Measurements from ENCODE around the gene SEC23B. TPM values are rescaled to one million over a fixed set of nuclear protein-coding genes. Genes with fewer than 3 reads are reported as not detected.

SEC23B gene
- total and polyA plus RNA-seq, 2 of the 13 experiments (the other 11 are each of a cell fraction or from before 2014, with no cell fraction given): 114 to 120 TPM

DNA sequence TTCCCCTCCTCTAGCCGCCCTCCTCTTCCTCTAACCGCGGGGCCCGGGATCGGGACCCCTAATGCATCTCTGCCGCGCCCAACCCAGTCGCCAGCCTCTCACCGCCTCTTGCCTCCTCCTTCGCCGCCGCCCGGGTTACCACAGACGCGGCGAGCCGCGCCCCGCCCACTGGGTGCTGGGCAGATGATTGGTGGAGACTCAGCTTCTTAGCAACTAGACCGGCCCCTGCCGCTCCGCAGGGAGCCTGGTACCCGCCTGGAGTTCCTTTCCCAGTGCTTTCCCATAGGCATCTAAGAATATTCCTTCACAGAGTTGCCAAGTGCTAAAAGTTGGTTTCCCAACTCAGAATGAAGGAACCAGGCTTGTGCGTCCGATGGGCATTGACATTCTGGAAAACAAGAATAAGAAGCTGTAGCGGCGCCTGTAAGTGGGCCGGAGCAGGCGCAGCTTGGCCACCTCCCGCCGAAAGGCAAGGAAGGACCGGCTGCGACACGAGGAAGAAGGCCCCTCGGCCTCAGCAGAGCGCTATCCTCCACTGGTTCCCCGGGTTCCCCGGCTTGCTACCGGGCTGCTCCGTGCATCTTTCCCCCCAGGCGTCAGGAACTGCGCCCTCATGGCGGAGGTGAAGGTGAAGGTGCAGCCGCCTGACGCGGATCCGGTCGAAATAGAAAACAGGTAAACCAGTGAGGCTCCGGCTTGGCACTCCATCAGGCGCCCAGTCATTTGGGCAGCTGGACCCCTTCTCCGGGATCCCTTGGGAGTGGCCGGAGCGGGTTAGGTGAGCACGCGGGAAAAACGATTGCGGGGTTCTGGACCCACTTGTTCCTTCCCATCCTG lies 40.6 kb upstream of the SEC23B start, which contains the start of the genes DZANK1 and POLR3F (continued):
- no peak for TF ChIP-seq MBNL3 (CRISPR knock-in tag; conservative IDR thresholded peaks at IDR 0.05)
- TF ChIP-seq ZNF558 (CRISPR knock-in tag; IDR thresholded peaks at IDR 0.05; ENCODE audit: borderline replicate concordance): no peak
- TF ChIP-seq, protein P1, sequence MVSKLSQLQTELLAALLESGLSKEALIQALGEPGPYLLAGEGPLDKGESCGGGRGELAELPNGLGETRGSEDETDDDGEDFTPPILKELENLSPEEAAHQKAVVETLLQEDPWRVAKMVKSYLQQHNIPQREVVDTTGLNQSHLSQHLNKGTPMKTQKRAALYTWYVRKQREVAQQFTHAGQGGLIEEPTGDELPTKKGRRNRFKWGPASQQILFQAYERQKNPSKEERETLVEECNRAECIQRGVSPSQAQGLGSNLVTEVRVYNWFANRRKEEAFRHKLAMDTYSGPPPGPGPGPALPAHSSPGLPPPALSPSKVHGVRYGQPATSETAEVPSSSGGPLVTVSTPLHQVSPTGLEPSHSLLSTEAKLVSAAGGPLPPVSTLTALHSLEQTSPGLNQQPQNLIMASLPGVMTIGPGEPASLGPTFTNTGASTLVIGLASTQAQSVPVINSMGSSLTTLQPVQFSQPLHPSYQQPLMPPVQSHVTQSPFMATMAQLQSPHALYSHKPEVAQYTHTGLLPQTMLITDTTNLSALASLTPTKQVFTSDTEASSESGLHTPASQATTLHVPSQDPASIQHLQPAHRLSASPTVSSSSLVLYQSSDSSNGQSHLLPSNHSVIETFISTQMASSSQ (IDR thresholded peaks at IDR 0.05; ENCODE audit: low read depth): peak; percentile 27; the same call in 1 of the 2 replicates
- TF ChIP-seq, protein P1 (CRISPR knock-in tag; IDR thresholded peaks at IDR 0.05; ENCODE audit: borderline replicate concordance): peak; percentile 41; the same call in 1 of the 2 replicates
- peak in 1 of 2 experiments; percentile 94; a peak in 2 of 4 replicates for TF ChIP-seq KLF16 (CRISPR knock-in tag; IDR thresholded peaks at IDR 0.05)
- no peak; the same call in 1 of the 2 replicates for TF ChIP-seq EHMT2 (IDR thresholded peaks at IDR 0.05; ENCODE audit: borderline replicate concordance, low read depth, low read length)
- no peak for TF ChIP-seq MAFG (CRISPR knock-in tag; IDR thresholded peaks at IDR 0.05)
- no peak for TF ChIP-seq ZNF850 (CRISPR knock-in tag; conservative IDR thresholded peaks at IDR 0.05)
- TF ChIP-seq, protein P2, sequence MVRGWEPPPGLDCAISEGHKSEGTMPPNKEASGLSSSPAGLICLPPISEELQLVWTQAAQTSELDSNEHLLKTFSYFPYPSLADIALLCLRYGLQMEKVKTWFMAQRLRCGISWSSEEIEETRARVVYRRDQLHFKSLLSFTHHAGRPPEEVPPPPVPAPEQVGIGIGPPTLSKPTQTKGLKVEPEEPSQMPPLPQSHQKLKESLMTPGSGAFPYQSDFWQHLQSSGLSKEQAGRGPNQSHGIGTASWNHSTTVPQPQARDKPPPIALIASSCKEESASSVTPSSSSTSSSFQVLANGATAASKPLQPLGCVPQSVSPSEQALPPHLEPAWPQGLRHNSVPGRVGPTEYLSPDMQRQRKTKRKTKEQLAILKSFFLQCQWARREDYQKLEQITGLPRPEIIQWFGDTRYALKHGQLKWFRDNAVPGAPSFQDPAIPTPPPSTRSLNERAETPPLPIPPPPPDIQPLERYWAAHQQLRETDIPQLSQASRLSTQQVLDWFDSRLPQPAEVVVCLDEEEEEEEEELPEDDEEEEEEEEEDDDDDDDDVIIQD (CRISPR knock-in tag; IDR thresholded peaks at IDR 0.05; ENCODE audit: low read depth): no peak
- TF ChIP-seq TRIM24 (CRISPR knock-in tag; IDR thresholded peaks at IDR 0.05): no peak
- TF ChIP-seq, protein P3, sequence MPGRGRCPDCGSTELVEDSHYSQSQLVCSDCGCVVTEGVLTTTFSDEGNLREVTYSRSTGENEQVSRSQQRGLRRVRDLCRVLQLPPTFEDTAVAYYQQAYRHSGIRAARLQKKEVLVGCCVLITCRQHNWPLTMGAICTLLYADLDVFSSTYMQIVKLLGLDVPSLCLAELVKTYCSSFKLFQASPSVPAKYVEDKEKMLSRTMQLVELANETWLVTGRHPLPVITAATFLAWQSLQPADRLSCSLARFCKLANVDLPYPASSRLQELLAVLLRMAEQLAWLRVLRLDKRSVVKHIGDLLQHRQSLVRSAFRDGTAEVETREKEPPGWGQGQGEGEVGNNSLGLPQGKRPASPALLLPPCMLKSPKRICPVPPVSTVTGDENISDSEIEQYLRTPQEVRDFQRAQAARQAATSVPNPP (CRISPR knock-in tag; IDR thresholded peaks at IDR 0.05): no peak
- TF ChIP-seq, protein P4, sequence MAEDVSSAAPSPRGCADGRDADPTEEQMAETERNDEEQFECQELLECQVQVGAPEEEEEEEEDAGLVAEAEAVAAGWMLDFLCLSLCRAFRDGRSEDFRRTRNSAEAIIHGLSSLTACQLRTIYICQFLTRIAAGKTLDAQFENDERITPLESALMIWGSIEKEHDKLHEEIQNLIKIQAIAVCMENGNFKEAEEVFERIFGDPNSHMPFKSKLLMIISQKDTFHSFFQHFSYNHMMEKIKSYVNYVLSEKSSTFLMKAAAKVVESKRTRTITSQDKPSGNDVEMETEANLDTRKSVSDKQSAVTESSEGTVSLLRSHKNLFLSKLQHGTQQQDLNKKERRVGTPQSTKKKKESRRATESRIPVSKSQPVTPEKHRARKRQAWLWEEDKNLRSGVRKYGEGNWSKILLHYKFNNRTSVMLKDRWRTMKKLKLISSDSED (CRISPR knock-in tag; IDR thresholded peaks at IDR 0.05): no peak
- TF ChIP-seq EED (CRISPR knock-in tag; IDR thresholded peaks at IDR 0.05): peak; percentile 35; the same call in 1 of the 2 replicates
- TF ChIP-seq ZNF251 (CRISPR knock-in tag; IDR thresholded peaks at IDR 0.05): no peak
- TF ChIP-seq, protein P5, sequence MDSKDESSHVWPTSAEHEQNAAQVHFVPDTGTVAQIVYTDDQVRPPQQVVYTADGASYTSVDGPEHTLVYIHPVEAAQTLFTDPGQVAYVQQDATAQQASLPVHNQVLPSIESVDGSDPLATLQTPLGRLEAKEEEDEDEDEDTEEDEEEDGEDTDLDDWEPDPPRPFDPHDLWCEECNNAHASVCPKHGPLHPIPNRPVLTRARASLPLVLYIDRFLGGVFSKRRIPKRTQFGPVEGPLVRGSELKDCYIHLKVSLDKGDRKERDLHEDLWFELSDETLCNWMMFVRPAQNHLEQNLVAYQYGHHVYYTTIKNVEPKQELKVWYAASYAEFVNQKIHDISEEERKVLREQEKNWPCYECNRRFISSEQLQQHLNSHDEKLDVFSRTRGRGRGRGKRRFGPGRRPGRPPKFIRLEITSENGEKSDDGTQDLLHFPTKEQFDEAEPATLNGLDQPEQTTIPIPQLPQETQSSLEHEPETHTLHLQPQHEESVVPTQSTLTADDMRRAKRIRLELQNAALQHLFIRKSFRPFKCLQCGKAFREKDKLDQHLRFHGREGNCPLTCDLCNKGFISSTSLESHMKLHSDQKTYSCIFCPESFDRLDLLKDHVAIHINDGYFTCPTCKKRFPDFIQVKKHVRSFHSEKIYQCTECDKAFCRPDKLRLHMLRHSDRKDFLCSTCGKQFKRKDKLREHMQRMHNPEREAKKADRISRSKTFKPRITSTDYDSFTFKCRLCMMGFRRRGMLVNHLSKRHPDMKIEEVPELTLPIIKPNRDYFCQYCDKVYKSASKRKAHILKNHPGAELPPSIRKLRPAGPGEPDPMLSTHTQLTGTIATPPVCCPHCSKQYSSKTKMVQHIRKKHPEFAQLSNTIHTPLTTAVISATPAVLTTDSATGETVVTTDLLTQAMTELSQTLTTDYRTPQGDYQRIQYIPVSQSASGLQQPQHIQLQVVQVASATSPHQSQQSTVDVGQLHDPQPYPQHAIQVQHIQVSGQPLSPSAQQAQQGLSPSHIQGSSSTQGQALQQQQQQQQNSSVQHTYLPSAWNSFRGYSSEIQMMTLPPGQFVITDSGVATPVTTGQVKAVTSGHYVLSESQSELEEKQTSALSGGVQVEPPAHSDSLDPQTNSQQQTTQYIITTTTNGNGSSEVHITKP (CRISPR knock-in tag; IDR thresholded peaks at IDR 0.05; ENCODE audit: low read depth): no peak; the same call in 1 of the 2 replicates
